NCI-H345 (cell line): Measurements from ENCODE around the gene PALLD.
"Not testable (repeated sequence)": the region's sequence is repeated elsewhere in the genome, so short reads cannot be mapped to it uniquely, and the experiment has no call there.

Experiments
- DNase-seq: peaks from one replicate; lab custom pipeline; 2025; lab: John Stamatoyannopoulos, UW

PALLD gene

DNA sequence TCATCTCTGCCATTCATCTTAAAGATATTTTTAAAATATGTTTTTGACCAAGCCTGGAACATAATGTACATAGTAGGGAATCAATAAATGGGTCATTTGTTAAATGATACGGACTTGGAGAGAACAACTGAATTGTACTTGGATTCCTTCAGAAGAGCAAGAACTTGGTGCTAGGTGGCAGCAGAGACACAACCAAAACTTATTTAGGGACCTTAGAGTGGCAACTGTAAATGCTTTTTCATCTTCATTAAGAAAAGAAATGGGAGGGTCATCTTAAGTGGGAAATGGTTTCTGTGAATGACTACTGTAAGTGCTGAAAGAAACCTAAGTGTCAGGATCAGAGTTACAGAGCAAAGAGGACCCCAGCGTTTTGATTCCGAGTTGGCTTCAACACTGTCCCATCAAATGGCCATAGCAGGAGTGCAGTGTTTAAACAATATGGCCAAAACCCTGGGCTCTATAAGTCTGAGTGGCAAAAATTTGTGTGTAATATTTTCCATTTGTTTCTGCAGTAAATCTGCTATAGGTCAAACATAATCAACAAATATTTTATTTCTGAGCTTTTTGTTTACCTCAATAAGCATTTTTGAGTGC is 213.6 kb downstream of the PALLD start:
- peak; percentile 11 for DNase-seq

GRCh38 chr4:168711197-168712140 is 214.6 kb downstream of the PALLD start:
- DNase-seq = no peak

DNA sequence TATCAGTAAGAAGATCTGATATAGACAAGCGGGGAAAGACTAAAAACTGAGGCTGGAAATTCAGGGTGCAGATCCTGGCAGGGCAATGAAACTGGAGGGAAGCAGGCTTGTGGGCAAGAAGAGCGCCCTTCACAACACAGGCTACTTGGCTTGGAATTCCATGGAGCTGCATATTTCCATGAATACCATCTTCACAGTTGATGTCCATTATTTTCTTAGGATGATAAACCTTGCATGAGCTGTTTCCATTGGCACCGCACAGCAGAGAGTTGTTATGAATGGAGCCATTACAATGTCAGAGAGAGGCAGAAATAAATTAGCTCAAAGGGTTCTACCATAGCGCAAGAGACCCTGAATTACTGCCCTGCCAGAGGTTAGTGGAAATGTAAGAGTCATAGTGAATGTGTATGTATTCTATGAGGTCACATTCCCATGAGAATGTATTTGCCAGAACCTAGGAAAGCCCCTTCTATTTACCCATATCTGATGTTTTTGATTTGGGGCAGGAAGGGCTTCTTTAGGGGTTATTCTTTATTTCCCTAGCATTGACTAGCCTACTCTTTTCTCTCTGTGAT is 215.6 kb downstream of the PALLD start:
- DNase-seq = no peak

GRCh38 chr4:168713253-168713652 is 216.4 kb downstream of the PALLD start:
- no peak for DNase-seq

DNA sequence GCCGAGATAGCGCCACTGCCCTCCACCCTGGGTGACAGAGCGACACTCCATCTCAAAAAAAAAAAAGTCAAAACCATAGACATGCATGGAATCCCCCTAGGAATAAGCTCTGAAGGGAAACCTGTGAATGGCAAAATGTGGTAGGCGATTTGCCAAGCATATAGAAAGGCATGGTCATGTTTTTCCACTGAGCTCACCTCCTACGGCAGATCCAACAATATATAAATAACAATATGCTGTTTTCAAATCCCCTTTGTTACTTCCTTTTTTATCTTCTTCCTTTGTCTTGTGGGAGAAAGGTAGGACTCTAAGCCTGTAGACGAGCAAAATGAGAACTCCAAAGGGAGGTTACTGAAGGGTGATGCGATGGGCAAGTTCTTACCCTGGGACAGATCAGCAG is 219.0 kb downstream of the PALLD start:
- peak; percentile 35 for DNase-seq

- no peak for DNase-seq
Measured at GRCh38 chr4:168716406-168717129, 219.7 kb downstream of the PALLD start.

DNA sequence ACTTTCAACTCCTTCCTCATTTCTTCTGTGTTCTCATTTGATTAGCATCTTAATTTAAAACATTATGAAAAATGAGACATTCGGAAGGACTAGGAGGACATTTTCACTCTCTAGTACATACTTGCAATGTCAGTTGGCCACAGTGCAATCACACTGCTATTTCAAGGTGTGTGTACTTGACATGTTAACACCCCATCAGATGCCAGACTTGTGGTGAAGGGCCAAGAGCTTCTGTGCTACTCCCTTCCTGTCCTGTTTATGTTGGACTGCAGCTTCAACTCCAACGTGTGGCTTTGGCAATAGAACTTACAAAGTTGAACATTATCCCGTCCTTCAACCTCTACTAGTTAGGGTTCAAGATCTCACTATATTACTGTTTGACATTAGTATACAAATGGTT is 221.0 kb downstream of the PALLD start:
- DNase-seq = no peak

DNA sequence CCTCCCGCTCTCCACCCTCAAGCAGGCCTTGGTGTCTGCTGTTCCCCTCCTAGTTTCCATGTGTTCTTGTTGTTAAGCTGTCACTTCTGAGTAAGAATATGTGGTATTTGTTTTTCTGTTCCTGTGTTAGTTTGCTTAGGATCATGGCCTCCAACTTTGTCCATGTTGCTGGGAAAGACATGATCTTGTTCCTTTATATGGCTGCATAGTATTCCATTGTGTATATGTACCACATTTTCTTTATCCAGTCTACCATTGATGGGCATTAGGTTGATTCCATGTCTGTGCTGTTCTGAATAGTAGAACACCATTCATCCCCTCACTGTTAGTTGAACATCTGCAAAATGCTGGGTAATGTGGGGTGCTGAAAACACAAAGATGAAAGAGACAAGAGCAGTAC is 222.9 kb downstream of the PALLD start:
- no peak for DNase-seq

- DNase-seq = no peak
Measured at GRCh38 chr4:168720396-168720900, 223.6 kb downstream of the PALLD start.

DNA sequence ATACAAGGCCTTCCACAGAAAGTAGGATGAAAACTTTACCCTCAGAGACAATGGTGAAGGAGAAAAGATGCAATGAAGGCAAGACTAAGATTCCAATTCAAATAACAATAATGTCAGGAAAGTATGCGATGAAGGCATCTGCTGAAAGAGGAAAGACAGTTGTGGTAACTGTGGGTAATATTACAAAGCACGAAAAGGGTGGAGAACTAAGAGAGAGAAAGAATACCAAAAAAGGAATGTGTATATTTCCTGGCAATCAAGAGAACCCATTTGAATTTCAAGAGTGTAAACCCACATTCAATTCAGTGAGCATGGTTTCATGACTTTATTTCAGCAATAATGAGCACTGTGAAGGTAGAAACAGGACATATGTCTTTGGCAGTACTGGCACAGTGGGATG is 225.5 kb downstream of the PALLD start:
- no peak for DNase-seq

- DNase-seq = no peak
Measured at GRCh38 chr4:168723020-168723419, 226.2 kb downstream of the PALLD start.

DNA sequence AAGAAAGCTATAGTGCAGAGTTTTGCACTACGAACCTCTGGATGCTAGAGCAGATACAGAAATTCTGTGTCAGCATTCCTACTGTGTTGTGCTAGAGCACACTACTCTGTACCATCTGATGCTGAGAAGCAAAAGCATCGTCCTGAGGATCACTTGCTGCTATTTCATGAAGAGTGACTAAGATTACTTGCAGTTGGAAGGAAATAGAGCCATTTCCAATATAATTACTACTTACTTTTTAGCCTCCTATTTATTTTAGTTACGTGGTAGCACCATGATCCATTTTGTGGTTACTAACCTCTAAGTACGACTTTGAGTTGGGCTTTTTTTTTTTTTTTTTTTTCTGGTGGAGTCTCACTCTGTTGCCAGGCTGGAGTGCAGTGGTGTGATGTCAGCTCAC is 226.7 kb downstream of the PALLD start:
- DNase-seq = no peak

DNA sequence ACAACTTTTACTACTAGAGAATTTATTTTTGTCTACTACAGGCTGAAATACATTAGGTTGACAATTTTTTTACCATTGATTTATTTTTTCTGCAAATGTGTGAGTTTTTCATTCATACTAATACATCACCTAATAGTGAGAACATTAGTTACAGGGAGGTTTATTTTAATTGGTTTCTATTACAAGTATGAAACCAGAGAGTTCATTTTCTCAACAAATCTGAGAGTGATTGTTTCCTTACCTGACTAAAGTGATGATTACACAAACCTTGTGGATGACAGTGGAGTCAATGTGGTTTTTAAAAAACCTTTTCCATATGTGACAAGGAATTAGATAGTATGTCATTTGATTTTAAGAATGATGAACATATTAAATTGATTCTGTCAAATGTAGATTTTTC is 227.4 kb downstream of the PALLD start:
- DNase-seq = no peak

DNA sequence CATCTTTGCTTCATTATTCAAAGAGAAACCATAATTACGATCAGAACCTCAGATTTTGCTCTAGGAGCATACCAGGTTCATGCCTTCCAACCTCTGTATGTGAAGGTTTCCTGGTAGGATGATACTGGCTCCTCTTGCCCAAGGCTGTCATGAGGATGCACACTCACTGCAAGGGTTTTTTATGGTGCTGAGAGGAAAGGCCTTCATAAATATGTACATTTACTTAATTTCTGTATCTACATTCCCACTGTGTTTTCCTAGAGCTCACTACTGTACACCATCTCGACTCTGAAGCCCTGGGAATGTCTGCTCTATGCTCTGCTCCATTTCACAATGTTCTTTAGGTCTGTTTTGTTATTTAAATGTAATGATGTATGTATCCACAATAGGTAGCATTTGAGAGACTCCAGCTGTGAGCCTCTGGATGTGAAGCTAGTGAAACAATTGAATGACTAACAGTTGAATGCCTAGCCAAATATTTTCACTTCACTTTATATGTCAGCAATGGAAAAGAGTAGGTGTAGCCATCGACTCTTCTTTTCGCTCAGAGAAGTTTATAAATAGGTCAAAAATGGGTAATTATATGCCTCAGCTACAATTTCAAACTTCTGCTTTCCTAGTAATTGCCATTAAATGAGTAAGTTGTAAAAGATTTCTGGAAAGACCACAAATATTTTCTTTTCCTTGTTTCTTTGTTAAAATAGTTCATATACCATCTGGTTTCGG is 228.0 kb downstream of the PALLD start:
- peak; percentile 48 for DNase-seq

GRCh38 chr4:168725930-168726329 is 229.1 kb downstream of the PALLD start:
- DNase-seq = no peak

GRCh38 chr4:168727181-168727580 is 230.3 kb downstream of the PALLD start:
- not testable (repeated sequence) for DNase-seq

- DNase-seq = no peak
Measured at GRCh38 chr4:168731006-168731636, 234.3 kb downstream of the PALLD start.

DNA sequence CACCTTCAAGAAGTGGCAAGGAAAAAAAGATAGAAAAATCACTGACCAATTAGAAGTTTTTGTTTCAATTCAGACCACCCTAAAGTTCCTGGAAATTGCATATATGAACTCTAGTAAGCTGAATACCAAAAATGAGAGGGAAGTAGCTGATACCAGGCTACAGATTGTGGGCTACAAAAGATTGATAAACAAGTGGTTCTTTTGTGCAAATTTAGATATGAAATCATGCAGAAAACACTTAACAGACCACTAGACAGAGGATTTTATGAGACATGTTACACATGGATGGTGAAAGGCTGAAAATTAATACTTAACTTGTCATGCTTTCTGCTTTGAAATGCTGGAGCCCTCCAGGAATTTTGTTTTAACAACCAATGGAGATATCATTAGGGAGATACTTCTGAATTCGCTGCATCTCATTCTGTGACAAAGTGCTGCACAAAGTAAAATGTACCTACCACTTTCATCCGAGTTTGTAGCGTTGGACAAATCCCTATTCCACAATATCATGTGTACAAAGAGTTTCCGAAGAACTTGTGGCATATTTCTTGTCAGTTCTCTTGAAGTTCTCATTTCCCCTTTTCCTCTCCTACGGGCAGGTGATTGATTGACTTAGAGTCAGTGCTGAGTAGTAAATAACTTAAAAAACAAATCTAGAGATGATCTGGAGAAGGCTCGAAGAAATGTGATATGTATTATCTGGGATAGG is 235.0 kb downstream of the PALLD start:
- no peak for DNase-seq

- no peak for DNase-seq
Measured at GRCh38 chr4:168732714-168733113, 235.9 kb downstream of the PALLD start.
